GM12878 (cell line): ENCODE measurements around the gene TBL3. TPM values are rescaled to one million over a fixed set of nuclear protein-coding genes. Genes with fewer than 3 reads are reported as not detected.

Experiments
- ATAC-seq: fragments of 200-7000 bp; cut with Tn5 transposase; 3 replicates; pipeline ENCODE4 v1.9.1; 2020; ENCODE audit warnings: mild to moderate bottlenecking, moderate library complexity
- BruUV-seq: library from RNA; stranded (reverse); fragments of 400-500 nt; replicated peaks from 2 replicates; lab custom pipeline; 2021; lab: Mats Ljungman, UMichigan
- CTCF ChIA-PET: fragments of 300-600 bp; sonication (Branson Sonifier 250); formaldehyde crosslinking; extraction: SDS; loops from one replicate; lab custom pipeline; 2021; ENCODE audit warnings: inconsistent platforms; lab: Yijun Ruan, JAX
- POLR2A ChIA-PET: fragments of 350-600 bp; formaldehyde crosslinking; extraction: SDS; loops from one replicate; lab custom pipeline; 2021; ENCODE audit warnings: inconsistent platforms; lab: Charles Lee
- RAD21 ChIA-PET: fragments of 300-600 bp; sonication (Branson Sonifier 250); formaldehyde crosslinking; loops from one replicate; lab custom pipeline; 2023; ENCODE audit warnings: antibody characterized with exemption; ENCODE audit not compliant: unreplicated experiment; lab: Charles Lee
- SMC1A ChIA-PET: fragments of 300-600 bp; sonication (Branson Sonifier 250); formaldehyde crosslinking; loops from one replicate; lab custom pipeline; 2023; ENCODE audit not compliant: unreplicated experiment, uncharacterized antibody; lab: Charles Lee
- DNase-seq: peaks from one replicate; pipeline ENCODE4 v3.0.0-alpha.2; 2011; ENCODE audit warnings: low read depth, low spot score
- FAIRE-seq: peaks from 3 replicates; lab custom pipeline; 2011; peaks lifted over from hg19 to GRCh38; lab: Jason Lieb, UNC
- H2AFZ ChIP-seq: 2 replicates; pipeline ENCODE4 v1.6.0; 2011; ENCODE audit warnings: low read depth, low read length, control low read depth; ENCODE audit not compliant: control insufficient read depth
- H3K27ac ChIP-seq: 2 replicates; pipeline ENCODE4 v1.5.1; 2011; ENCODE audit warnings: control low read depth; ENCODE audit not compliant: control insufficient read depth, insufficient read depth
- H3K27me3 ChIP-seq, 2 experiments: replicated peaks in 1 of 2; 2 replicates each; pipeline versions ENCODE4 v1.6.0 to v1.6.1; 2011; ENCODE audit warnings: low read length in 1 of 2; ENCODE audit not compliant: control insufficient read depth in 2 of 2, insufficient read depth in 2 of 2
- H3K36me3 ChIP-seq, 2 experiments: 2 replicates each; pipeline ENCODE4 v1.5.1; 2011; ENCODE audit warnings: low read length in 1 of 2; ENCODE audit not compliant: control insufficient read depth in 2 of 2, insufficient read depth in 2 of 2
- H3K4me1 ChIP-seq: 2 replicates; pipeline ENCODE4 v1.6.1; 2011; ENCODE audit warnings: mild to moderate bottlenecking, low read length, moderate library complexity, mixed read lengths; ENCODE audit not compliant: control insufficient read depth, insufficient read depth
- H3K4me2 ChIP-seq: 2 replicates; pipeline ENCODE4 v1.6.0; 2011; ENCODE audit warnings: control low read depth; ENCODE audit not compliant: control insufficient read depth, insufficient read depth
- H3K4me3 ChIP-seq: fragments of 200-600 bp; sonication (generic); 2 replicates; pipeline ENCODE4 v1.5.1; 2016
- H3K79me2 ChIP-seq: 2 replicates; pipeline ENCODE4 v1.6.0; 2011; ENCODE audit warnings: low read length; ENCODE audit not compliant: control insufficient read depth, insufficient read depth
- H3K9ac ChIP-seq: 2 replicates; pipeline ENCODE4 v1.8.0; 2011; ENCODE audit warnings: low read length, control low read depth, mixed read lengths; ENCODE audit not compliant: control insufficient read depth, insufficient read depth
- H3K9me3 ChIP-seq: replicated peaks from 3 replicates; pipeline ENCODE4 v1.5.1; 2011; ENCODE audit warnings: mild to moderate bottlenecking, low read length; ENCODE audit not compliant: control insufficient read depth, insufficient read depth
- H4K20me1 ChIP-seq: 2 replicates; pipeline ENCODE4 v1.6.0; 2011; ENCODE audit not compliant: control insufficient read depth, insufficient read depth
- BHLHE40 ChIP-seq, 2 experiments: fragments of 450-650 bp in 1 of 2; IDR thresholded peaks; 2 replicates each; pipeline ENCODE4 v1.6.1; 2011 to 2017; ENCODE audit warnings: low read depth in 2 of 2, borderline replicate concordance in 1 of 2, improper control_type of control experiment in 1 of 2, low read length in 1 of 2, mild to moderate bottlenecking in 1 of 2
- EZH2 ChIP-seq: IDR thresholded peaks from 2 replicates; pipeline ENCODE4 v1.6.1; 2012; ENCODE audit warnings: low read depth, mild to moderate bottlenecking, control low read depth, inconsistent platforms, low read length, borderline replicate concordance; ENCODE audit not compliant: control insufficient read depth
- PKNOX1 ChIP-seq: fragments of 450-650 bp; IDR thresholded peaks from 2 replicates; pipeline ENCODE4 v1.6.1; 2016; ENCODE audit warnings: mild to moderate bottlenecking
- RFX5 ChIP-seq: IDR thresholded peaks from 2 replicates; pipeline ENCODE4 v1.6.1; 2011; ENCODE audit warnings: low read depth, low read length, improper control_type of control experiment
- WGBS: methylation state at CpG from one replicate; pipeline ENCODE4 v1.1.6; 2016; ENCODE audit warnings: low lambda C conversion rate; ENCODE audit not compliant: insufficient replicate concordance, insufficient coverage; ENCODE audit errors: missing lambda C conversion rate; 5-methylcytosine and 5-hydroxymethylcytosine counted together
- in situ Hi-C: fragments of 300-500 bp; cut with MboI; formaldehyde crosslinking; loops from 9 replicates; pipeline ENCODE4 v1.14.3; 2018; ENCODE audit warnings: mixed read lengths
- intact Hi-C: fragments of 100-400 bp; cut with micrococcal nuclease; formaldehyde crosslinking; loops from one replicate; pipeline ENCODE4 v1.14.2; 2022; ENCODE audit not compliant: unreplicated experiment
- polyA plus RNA-seq, 11 experiments: library from polyadenylated mRNA; depleted of rRNA in 4 of 11; unstranded in 6 of 11; stranded (reverse) in 5 of 11; fragments of >200 nt; fragmentation: Nextera tagmentation in 4 of 11; fragmentation: Illumina TruSeq in 1 of 11; extraction: Ambion mirVana in 4 of 11; extraction: Trizol in 1 of 11; gene quantifications; 1 replicate in 1 of 11; 2 replicates in 10 of 11; pipeline versions ENCODE4 v1.2.1 to v1.2.3, GENCODE V29; 2011 to 2016; ENCODE audit warnings: inconsistent platforms in 2 of 11, missing spikeins in 2 of 11, low read depth in 1 of 11
- total RNA-seq, 4 experiments: library from RNA; depleted of rRNA in 3 of 4; stranded (reverse); fragments of >200 nt in 3 of 4; fragmentation: Illumina TruSeq in 1 of 4; extraction: Trizol in 1 of 4; gene quantifications; 2 replicates each; pipeline versions ENCODE4 v1.2.1 to v1.2.3, GENCODE V29; 2013 to 2021
- TF ChIP-seq, protein P1 (sequence below), 3 experiments: IDR thresholded peaks in 2 of 3; conservative IDR thresholded peaks in 1 of 3; 2 replicates each; pipeline ENCODE4 v1.5.1; 2011; ENCODE audit warnings: low read depth in 3 of 3, low read length in 3 of 3, mild to moderate bottlenecking in 3 of 3, control low read depth in 2 of 3, moderate library complexity in 2 of 3, inconsistent platforms in 1 of 3, mixed read lengths in 1 of 3; ENCODE audit not compliant: control insufficient read depth in 2 of 3, insufficient read depth in 1 of 3; ENCODE audit errors: extremely low read depth in 1 of 3

TBL3 gene
- total and polyA plus RNA-seq, 10 of the 15 experiments (the other 5 are each of a cell fraction or from before 2014, with no cell fraction given) = 1.2 to 101 (median 34.2) TPM

DNA sequence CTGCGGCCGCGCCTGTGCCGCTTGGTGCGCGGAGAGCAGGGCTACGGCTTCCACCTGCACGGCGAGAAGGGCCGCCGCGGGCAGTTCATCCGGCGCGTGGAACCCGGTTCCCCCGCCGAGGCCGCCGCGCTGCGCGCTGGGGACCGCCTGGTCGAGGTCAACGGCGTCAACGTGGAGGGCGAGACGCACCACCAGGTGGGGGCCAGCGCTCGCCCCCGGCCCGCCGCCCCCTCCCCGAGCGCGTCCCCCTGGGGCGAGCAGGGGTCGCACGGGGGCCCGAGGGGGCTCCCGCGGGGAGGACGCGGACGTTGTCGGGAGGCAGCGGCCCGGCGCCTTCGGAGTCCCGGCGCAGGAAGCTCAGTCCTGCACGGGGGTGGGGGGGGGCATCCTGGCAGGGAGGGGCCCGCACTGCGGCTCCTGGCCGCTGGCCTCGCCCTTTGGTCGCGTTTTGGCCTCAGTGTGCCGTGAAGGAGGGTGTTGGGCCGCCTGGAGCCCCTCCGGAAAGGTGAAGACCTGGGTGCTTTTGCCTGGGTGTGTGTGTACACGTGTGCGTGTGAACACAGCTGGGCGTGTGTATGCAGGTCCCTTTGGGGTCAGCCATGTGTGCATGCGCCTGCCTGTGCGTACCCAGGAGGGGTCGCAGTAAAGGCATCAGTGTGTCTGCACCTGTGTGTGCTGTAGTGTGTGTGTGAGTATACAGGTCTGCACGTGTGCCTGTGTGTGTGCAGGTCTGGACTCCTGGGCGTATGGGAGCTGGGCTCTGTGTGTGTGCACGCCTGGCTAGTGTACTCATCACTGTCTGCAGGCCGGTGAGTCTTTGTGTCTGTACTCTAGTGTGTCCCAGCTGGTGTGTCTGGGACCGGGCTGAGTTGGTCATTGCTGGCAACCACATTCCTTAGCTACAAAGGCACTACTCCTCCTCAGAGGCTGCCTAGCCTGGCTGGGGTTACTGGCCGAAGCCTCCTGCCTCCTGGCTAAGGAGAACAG, 55.5 kb downstream of the TBL3 start:
- Histone ChIP-seq H3K9me3 (no peaks in the 10 kb centered on the region), H3K79me2 (no peaks in the 10 kb centered on the region), H3K27me3 (peaks cover 11 to 13% of the 10 kb centered on the region in 2 experiments), H3K4me3 (no peak overlapping the region; the same call in 1 of the 2 replicates), H3K9ac (no peak overlapping the region), H2AFZ (no peak overlapping the region), H3K27ac (no peak overlapping the region), H3K4me1 (peaks cover 7% of the 10 kb centered on the region), H4K20me1 (peaks cover 5% of the 10 kb centered on the region; the same call in 1 of the 2 replicates), H3K4me2 (peak overlapping the region; percentile 9; the same call in 1 of the 2 replicates), H3K36me3 (no peaks in the 10 kb centered on the region)
- intact Hi-C loops = no loop called here
- TF ChIP-seq EZH2 (0 out of 2 replicates have a peak, but pooled peaks have one; percentile 78), PKNOX1 (no peak), RFX5 (no peak), BHLHE40 (IDR thresholded peaks at IDR 0.05; ENCODE audit: borderline replicate concordance in 1 of 2, low read depth in 2 of 2, low read length in 1 of 2) (peak in 1 of 2 experiments; percentile 38; a peak in 1 of 4 replicates)
- TF ChIP-seq, protein P1, sequence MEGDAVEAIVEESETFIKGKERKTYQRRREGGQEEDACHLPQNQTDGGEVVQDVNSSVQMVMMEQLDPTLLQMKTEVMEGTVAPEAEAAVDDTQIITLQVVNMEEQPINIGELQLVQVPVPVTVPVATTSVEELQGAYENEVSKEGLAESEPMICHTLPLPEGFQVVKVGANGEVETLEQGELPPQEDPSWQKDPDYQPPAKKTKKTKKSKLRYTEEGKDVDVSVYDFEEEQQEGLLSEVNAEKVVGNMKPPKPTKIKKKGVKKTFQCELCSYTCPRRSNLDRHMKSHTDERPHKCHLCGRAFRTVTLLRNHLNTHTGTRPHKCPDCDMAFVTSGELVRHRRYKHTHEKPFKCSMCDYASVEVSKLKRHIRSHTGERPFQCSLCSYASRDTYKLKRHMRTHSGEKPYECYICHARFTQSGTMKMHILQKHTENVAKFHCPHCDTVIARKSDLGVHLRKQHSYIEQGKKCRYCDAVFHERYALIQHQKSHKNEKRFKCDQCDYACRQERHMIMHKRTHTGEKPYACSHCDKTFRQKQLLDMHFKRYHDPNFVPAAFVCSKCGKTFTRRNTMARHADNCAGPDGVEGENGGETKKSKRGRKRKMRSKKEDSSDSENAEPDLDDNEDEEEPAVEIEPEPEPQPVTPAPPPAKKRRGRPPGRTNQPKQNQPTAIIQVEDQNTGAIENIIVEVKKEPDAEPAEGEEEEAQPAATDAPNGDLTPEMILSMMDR (IDR thresholded peaks at IDR 0.05 in 2 of 3, conservative IDR thresholded peaks at IDR 0.05 in 1 of 3; ENCODE audit: control insufficient read depth in 2 of 3, extremely low read depth in 1 of 3, insufficient read depth in 1 of 3, low read depth in 3 of 3, low read length in 3 of 3) = peak in 1 of 3 experiments; percentile 14; a peak in 1 of 6 replicates
- CTCF ChIA-PET = no interaction called here
- WGBS = 15% methylated on average over 22 of the region's 76 CpGs
- FAIRE-seq (peak; percentile 35), DNase-seq (no peak), ATAC-seq (no peak)
- SMC1A ChIA-PET = no interaction called here
- in situ Hi-C loops = no loop called here
- POLR2A ChIA-PET = no interaction called here
- BruUV-seq = no TSS peak
- RAD21 ChIA-PET = no interaction called here
